ENCODE results near the gene GNAI3.

The GNAI3 gene

GRCh38 chr1:109546311-109547109 lies 1.9 kb upstream of the GNAI3 start:
- peak; percentile 87 for DNase-seq

GRCh38 chr1:109547463-109548320 lies 723 bp upstream of the GNAI3 start:
- no peak for DNase-seq

- DNase-seq, result no peak
Observed at GRCh38 chr1:109556563-109556962, 8.1 kb downstream of the GNAI3 start.

GRCh38 chr1:109557520-109557919 lies 9.1 kb downstream of the GNAI3 start:
- DNase-seq, result no peak

- no peak for DNase-seq
Observed at GRCh38 chr1:109559995-109560394, 11.6 kb downstream of the GNAI3 start.

- DNase-seq, result no peak
Observed at GRCh38 chr1:109564194-109564878, 15.9 kb downstream of the GNAI3 start.

- no peak for DNase-seq
Observed at GRCh38 chr1:109565241-109565640, 16.8 kb downstream of the GNAI3 start.

GRCh38 chr1:109566982-109567381 lies 18.6 kb downstream of the GNAI3 start:
- DNase-seq, result no peak

- DNase-seq, result no peak
Observed at GRCh38 chr1:109567877-109568672, 19.7 kb downstream of the GNAI3 start.

- no peak for DNase-seq
Observed at GRCh38 chr1:109569323-109569722, 20.9 kb downstream of the GNAI3 start.

GRCh38 chr1:109570414-109570813 lies 22.0 kb downstream of the GNAI3 start:
- no peak for DNase-seq

GRCh38 chr1:109573785-109574184 lies 25.4 kb downstream of the GNAI3 start:
- DNase-seq, result peak; percentile 10

- DNase-seq, result no peak
Observed at GRCh38 chr1:109578947-109579443, 30.6 kb downstream of the GNAI3 start.

GRCh38 chr1:109579491-109579890 lies 31.1 kb downstream of the GNAI3 start:
- no peak for DNase-seq

GRCh38 chr1:109582021-109582420 lies 33.6 kb downstream of the GNAI3 start:
- DNase-seq, result no peak

GRCh38 chr1:109584766-109585165 lies 36.4 kb downstream of the GNAI3 start:
- DNase-seq, result no peak

GRCh38 chr1:109586055-109586454 lies 37.6 kb downstream of the GNAI3 start:
- DNase-seq, result no peak

- no peak for DNase-seq
Observed at GRCh38 chr1:109589177-109589576, 40.8 kb downstream of the GNAI3 start.

GRCh38 chr1:109589679-109590078 lies 41.3 kb downstream of the GNAI3 start:
- DNase-seq, result no peak

GRCh38 chr1:109592916-109593315 lies 44.5 kb downstream of the GNAI3 start:
- DNase-seq, result no peak

GRCh38 chr1:109595531-109595930 lies 47.1 kb downstream of the GNAI3 start:
- no peak for DNase-seq

GRCh38 chr1:109598156-109598555 lies 49.7 kb downstream of the GNAI3 start:
- DNase-seq, result no peak

Measured in CD4-positive, alpha-beta T cell treated with Interleukin-4 for 4 hours (primary cell).